Stimulated activated CD4-positive, alpha-beta T cell treated with anti-CD3 and anti-CD28 coated beads, Interleukin-15, amount 100 ng/mL, for 48 hours (primary cell): Measurements from ENCODE around the gene MAL.

ENCODE experiments used
- DNase-seq, 2 donors: peaks; one replicate each; pipeline ENCODE4 v3.0.0-alpha.2; 2020; ENCODE audit warnings: low read depth in 2 of 2

Gene MAL

DNA sequence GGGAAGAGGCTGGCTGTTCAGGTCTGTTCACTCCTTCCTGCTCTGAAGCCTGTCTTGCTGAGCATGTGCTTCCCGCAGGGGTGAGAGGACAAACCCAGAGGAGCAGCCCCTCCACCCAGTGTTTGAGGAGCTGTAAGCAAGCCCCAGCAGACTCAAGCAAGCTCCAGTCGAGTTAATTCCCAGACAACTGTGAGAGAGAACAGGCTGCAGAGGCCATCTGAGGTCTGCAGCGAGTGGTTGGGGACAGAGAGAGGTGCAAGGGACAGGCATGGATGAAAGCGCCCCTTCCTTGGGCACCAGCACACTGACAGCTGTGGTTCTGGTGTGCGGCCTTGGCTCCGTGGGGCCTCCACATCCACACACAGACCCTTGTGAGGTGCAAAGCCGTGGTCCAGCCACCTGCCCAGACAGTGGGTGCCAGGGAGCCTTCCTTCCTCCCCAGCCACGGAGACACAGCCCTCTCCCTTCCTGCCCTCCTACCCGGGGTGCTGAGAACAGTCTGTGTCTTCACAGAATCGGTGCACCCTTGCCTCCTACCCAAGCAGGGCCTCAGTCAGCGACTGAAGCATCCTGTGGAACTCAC, 36.2 kb downstream of the MAL start:
- DNase-seq = no peak

DNA sequence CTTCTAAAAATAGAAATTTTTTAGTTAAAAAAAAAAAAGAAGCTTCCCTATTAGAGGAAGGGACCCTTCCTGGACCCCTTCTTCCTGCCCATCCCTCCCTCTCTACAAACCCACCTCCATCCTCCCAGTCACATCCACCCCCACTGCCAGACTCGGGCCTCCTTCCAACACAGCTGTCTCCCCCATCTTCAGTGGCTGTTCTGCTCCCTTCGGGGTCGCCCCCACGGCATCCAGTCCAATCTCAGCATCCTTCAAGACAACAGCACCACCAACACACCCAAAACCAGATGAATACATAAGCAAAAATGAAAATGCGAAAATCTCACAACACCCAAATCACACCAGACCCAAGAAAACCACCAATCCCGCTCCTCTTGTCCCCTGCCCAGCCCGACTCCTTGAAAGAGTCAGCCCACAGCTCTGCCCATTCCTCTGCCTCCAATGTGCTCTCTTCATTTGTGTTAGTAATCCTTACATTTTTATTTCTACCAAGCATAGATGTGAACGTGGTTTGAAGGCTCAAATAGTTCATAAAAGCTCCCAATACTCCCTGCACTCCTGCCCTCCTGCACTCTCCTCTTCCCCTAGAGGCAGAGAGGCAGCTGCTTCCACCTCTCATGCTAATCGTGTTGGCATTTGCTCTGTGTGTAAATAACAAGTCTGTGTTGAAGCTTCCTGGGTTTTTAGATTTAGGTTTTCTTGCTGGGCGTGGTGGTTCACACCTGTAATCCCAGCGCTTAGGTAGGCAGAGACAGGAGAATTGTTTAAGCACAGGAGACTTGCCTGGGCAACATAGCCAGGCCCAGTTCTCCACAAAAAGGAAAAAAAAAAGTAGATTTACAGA, 37.0 kb downstream of the MAL start:
- DNase-seq = no peak

DNA sequence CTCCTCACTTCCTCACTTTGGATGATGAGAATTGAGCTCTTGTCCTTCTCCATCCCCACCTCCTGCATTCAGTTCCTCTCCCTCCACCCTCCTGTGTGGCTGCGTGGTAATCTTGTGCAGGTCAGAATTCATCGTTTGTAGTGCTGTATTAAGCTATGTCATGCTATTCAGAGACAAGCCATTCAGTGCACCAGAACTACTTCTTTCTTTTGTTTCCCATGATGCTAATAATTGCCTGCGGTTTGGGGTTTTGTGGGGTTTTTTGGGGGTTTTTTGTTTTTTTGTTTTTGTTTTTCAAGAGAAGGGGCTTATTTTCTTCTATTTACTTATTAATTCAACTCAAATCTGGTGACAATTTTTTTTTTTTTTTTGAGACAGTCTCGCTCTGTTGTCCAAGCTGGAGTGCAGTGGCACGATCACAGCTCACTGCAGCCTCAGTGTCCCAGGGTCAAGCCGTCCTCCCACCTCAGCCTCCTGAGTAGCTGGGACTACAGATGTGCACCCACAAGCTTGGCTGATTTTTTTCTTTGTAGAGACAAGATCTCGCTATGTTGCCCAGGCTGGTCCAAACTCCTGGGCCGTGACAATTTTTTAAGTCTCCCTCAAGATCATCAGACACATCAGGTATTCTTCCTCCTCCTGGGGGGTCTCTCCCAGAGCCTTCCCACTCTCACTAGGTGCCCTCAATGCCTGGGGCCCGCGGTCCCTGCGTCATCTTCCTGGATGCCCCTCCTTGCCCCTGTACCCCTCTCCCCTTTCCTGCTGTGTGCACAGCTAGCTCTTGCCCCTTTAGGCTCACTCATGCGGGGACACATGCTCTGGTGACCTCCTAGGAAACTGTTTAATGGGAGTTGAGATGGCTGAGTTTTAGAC, 37.8 kb downstream of the MAL start:
- no peak for DNase-seq

DNA sequence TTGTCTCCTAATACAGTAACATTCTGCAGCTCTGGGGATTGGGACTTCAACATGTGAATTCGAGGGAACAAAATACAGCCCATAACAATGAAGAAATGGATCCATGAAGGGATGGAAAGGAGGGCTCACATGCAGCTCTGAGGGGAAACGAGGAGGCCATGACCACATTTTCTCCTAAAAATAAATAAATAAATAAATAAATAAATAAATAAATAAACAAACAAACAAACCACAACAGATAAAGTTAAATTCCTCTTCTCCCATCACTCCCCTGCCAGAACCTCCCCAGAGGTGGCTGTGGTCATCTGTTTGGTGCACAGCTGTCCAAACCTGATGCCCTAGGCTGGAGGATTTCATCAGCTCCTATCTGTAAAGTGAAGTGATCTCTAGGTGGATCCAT, 42.7 kb downstream of the MAL start:
- no peak for DNase-seq

DNA sequence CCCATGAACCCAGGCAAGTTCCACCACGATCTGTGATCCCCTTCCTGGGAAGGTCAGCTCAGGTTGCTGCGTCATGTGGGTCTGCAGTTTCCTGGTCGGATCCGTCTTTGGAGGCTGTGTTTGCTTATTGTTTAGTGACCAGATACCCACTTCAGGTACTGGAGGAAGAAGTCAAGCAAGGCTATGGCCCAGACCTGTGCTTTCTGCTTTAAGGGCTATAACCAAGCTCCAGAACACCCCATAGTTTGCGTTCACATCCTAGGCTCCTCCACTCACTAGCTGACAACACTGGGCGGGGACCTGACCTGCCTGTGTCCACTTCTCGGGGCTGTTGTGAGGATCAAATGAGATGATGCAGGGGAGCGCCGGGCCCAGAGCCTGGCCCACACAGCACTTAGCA, 44.0 kb downstream of the MAL start:
- no peak for DNase-seq

DNA sequence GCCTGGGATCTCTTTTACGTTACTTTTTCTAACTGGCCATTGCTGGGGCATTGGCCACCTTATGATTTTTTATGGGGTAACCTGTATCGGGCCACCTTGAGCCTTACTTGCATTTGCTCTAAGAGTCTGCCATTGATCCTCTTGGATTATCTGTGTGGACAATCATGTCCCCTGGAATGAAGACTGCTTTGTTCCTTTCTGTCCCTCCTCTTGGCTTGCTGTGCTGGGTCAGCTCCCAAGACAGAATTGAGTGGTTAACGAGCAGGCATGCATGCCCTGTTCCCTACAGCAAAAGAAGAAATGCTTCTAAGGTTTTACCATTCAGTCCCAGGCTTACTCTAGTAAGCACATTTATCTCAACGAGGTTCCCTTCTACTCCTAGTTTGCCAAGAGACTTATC, 46.3 kb downstream of the MAL start:
- no peak for DNase-seq

DNA sequence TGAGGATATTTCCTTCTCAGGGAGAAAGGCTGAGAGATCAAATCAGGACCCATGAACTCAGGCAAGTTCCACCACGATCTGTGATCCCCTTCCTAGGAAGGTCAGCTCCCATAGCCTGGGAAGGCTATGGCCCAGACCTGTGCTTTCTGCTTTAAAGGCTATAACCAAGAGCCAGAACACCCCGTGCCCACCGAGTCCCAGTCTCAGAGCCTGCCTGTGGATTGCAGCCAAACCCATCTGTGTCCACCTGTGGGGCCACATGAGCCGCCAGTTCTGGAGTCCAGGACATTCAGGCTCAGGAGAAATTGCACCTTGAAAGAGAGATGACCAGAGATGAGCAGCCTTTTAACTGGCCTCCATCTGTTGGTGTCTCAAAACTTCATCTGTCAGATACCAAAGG, 46.9 kb downstream of the MAL start:
- no peak for DNase-seq

DNA sequence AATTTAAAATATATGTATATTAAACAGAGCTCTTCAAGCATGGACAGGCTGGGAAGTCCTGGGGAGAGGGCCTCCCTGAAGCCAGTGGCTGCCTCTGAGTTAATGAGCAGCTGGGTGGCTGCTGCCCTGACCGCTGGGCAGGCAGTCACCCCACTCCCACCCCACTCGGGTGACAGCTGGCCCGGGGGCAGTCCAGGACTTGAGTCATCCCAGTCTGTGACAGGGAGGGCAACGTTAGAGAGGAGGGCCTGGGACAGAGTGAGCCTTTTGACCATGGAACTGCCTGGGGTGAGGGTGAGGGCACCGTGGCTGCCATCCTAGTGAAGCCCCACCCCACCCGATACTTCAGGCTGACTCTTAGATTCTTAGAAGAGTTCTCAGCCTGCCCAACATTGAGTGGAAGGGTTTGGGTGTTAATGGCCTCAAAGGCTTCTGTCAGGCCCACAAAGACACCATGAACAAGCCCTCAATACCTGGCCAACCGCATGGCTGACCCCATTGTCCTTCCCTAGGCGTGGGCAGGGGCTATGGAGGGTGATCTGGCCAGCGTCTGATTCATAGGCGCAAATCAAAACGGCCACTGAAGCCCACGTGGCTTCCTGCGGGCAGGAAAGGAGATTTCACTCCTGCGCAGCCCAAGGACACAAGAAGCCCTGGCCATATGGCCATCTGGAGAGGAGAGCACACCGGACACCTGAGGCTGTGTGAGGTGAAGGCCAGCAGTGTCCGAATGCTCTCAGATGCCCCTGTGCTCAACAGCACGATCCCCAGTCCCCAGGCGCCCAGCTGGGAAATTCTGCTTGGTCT, 48.6 kb downstream of the MAL start:
- DNase-seq = no peak

DNA sequence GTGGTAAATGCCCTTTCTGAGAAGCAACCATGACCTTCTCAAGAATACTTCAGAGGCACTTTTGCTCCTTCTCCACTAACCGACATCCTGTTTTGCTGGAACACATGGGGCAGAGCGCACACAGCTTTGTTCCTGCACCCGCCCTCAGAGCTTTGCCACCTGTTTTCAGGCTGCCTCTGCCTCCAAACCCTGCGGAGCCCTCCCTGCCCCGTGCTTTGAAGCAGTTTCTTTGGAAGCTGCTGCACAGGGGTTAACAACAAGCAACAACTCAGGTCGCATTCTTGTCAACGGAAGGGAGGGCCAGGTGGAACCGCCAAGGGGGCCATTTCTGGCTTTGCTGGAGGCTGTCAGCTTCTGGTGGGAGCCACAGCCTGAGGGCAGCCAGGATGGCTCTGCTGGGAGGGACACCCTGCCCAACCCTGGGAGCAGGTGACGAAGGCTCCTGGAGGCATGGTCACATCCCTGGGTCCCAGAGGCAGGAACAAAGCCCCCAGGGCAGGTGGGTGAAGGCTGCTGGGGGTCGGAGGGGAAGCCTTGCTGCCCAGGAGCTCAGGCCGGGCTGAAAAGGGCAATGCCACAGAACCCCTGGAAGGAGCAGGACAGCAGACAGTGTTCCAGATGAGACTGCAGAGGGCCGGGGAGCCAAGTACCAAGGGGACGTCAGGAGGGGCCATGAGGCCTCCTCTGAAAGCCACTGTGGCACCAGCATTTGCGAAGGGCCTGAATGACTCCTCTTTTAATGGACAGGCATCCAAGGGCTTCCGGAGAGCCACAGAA, 49.3 kb downstream of the MAL start:
- DNase-seq = peak; percentile 54 to 56

DNA sequence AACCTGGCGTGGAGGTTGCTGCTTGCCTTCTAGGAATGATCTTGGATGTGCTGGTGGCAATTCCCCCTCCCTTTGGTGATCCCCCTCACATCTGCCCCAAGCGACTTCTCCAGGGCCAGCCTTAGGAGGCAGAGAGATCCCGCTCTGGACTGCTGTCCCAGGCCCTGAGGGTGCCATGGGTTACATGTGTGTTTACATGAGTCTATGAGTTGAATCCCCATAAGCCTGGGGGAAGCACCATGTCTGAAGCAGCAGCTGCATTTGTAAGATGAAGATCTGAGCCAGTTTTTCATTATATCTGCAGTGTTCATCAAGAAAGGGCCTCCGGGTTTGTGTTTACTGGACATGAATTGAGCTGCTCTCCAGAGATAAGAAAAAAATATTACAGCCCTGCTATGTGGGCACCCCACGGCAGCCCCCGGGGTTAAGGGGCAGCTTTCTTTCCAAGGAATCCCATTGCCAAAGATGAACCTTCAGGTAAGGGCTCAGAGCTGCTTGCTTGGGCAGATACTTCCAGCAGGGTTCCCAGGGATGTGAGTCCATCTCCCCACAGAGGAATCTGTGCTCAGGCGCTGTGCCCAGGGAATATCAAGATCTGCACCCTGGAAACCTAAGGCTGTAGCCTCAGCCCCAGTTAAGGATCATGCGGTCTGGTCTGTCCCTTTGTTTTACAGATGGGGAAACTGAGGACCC, 50.1 kb downstream of the MAL start:
- DNase-seq = no peak

DNA sequence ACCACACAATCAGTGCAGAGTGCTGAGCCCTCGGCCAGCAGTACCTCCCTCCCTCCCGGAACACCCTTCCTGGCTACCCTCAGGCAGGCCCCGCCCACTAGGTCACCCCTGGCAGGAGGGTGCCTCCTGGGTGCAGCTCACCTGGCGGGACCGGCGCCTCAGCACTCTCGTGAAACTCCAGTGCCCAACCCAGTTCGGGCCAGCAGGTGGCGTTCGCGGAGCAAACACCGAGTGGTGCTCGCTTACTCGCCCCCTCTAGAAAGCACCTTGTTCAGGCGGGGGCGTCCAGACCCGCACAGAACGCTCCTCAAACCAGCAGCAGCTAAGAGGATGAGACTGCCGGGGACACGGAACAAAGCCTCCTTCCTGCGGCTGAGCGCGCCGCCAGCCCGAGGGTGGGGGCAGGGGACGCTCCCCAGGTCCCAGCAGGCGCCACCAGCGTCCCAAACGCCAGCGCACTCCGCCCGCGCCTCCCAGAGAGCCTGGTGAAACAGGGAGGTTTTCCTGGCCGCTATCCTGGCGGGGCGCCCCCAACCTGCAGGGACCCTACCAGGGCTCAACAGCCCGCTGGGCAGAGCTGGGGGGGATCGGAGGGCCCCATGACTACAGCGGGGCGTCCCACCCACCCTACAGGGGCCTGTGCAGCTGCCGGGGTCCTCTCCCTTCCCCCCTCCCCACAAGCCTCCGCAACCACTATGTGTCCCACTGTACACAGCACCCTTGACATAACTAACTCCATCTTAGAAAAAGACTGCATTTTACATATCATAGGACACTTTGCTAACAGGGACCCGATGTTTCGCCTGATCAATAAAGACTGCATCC, 51.4 kb downstream of the MAL start:
- peak; percentile 85 to 90 for DNase-seq

DNA sequence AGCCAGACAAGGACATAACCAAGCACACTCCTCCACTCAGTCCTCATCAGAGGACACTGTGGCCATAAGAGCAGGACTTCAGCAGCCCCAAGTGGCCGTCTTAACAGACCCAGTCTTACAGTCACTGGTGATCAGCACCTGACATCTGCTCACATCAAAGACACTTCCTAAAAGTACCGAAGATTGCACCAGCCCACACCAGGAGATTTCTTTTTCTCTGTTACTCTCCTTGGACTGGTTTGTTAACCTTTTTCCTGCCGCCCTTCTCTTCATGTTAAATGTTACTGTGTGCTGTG, 52.0 kb downstream of the MAL start:
- DNase-seq = no peak

DNA sequence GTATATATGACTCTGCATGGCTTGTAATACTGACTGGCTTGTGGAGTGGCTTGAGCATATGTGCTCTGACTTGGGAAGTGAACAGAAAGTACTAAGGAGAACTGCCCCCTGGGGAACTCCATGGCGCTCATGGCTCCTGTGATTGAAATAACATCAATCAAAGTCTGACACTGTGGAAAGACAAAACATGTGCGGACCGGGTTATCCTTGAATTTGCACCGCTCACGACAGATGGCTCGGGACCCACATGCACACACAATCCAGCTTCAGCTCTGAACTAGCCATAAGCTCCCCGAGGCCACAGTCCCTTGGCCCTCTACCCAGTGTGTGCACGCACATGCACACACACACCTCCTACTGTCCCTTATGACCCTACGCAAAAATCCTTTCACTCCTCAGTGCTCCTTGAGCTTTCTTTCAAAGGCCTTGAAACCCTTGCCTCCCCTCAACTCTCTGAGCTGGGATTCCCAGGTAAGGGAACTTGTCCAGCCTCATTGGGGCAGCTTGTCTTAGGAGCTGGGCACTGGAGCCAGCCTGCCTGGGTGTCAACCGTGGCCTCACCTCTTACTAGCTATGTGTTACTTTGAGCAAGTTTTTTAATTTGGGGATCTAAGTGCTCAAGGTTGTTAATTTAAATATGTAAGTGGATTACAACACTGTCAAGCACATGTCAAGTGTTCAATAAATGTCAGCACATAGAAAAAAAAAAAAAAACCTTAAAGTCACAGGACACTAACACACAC, 52.5 kb downstream of the MAL start:
- no peak for DNase-seq

DNA sequence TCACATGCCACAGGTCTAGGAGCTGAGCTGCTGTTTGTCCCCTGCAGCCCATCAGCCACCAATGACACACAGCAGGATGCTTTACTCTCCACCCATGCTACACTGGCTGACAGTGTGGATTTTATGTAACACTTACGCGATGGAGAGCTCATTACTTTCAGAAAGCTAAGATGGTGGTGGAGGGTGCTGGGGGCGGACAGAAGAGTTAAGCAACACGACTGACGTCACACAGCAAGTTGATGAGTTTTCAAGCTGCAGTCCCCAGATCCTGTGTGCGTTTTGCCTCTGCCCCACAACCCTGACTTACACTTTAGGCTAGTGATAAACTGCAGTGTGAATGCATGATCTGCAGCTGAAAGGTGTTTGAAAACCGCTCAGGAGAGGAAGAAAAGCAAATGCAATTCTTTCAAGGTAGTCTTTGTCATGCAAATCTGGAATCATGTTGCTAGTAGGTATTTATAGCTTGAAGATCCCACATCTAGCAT, 53.7 kb downstream of the MAL start:
- peak in 1 of 2 donors; percentile 32 for DNase-seq

DNA sequence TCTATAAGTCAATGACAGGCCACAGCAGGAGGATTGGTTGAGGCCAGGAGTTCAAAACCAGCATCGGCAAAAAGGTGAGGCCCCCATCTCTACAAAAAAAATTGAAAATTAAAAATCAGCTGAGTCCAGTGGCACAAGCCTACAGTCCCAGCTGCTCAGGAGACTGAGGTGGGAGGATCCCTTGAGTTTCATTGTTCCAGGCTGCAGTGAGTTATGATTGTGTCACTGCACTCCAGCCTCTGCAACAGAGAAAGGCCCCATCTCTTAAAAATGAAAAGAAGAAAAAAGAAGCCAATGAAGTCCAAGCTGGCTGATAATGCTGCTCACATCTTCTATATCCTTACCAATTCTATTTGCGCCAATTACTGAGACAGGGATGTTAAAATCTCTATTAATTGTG, 57.0 kb downstream of the MAL start:
- DNase-seq = no peak

DNA sequence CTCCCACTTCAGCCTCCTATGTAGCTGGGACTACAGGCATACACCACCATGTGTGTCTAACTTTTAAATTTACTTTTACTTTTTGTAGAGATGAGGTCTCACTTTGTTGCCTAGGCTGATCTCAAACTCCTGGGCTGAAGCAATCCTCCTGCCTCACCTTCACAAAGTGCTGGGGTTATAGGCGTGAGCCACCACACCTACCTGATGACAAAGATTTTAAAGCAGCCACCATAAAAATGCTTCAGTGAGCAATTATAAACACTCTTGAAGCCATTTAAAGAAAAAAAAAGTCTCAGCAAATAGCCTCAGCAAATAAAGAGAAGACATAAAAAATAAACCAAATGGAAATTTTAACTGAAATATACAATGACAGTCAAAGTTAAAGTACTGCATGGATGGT, 60.5 kb downstream of the MAL start:
- no peak for DNase-seq

DNA sequence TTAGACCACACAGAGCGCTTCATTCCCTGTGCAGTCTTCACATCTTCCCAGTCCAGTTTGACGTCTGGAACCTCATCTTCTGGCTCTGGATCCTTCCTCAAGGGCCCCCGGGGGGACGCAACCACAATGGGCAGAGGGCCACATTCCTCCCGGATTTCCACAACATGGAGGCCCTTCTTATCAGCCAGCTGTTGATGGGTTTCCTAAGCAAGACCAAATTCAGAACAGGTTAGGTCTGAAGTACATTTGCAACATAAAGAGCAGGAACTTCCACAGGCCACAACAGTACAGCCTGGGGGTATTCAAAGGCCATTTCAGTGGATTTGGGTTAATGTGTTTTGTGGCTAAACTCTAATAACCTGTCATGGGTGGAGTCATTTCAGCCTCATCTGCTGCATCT, 61.9 kb downstream of the MAL start:
- DNase-seq = no peak

DNA sequence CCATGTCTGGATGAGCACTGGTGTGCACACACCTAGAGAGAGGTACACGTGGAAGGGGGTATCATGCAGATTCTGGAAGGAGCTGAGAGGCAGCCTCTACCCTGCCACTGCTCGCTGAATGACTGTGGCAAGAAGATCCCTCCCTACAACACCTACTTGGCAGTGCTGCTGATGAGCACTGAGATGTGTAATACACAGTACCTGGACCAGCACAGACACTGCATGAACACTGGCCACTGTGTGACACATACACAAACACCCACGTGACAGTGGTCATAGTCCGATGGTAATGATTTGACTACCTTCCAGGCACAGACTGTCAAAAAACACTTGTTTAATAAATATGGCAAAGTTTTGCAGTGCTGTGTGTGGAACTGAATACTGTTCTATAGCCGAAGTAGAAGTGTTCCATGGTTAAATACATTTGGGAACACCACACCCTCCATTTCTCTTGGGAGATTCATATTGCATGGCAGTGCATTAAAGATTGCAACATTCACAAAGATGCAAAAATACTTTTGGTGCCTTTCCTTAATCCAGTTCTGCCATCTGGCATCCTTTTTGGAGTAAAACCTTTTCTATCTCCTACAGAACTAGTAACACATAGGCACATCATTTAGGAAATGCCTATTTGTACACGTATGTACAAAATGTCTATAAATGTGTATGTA, 66.5 kb downstream of the MAL start:
- DNase-seq = no peak
